Motor neuron (in vitro differentiated cells): Measurements from ENCODE around the gene IL1F10. TPM values are rescaled to one million over a fixed set of nuclear protein-coding genes. Genes with fewer than 3 reads are reported as not detected.

Source experiments
- ATAC-seq, 8 experiments: fragments of 200-7000 bp; cut with Tn5 transposase; replicated peaks in 6 of 8; 2 replicates each; pipeline ENCODE4 v1.8.0; 2021; ENCODE audit warnings: mild to moderate bottlenecking in 8 of 8, moderate library complexity in 8 of 8
- H3K27ac ChIP-seq, 2 donors: fragments of 250-450 bp; sonication (Bioruptor Pico); 2 replicates each; pipeline ENCODE4 v1.9.0; 2021; ENCODE audit warnings: antibody characterized with exemption in 2 of 2, mild to moderate bottlenecking in 2 of 2, moderate library complexity in 1 of 2
- H3K4me1 ChIP-seq, 2 donors: fragments of 250-450 bp; sonication (Bioruptor Pico); replicated peaks in 1 of 2; 2 replicates each; pipeline ENCODE4 v1.6.1; 2021; ENCODE audit warnings: antibody characterized with exemption in 2 of 2, mild to moderate bottlenecking in 2 of 2, moderate library complexity in 1 of 2
- H3K4me3 ChIP-seq, 5 donors: fragments of 250-450 bp; sonication (Bioruptor Pico); 2 replicates each; pipeline ENCODE4 v1.9.0; 2021; ENCODE audit warnings: antibody characterized with exemption in 5 of 5, mild to moderate bottlenecking in 5 of 5, moderate library complexity in 4 of 5
- WGBS, 10 experiments: fragments of 450-650 bp; shearing (Covaris generic); methylation state at CpG; one replicate each; pipeline ENCODE4 v1.0.0; 2022; 5-methylcytosine and 5-hydroxymethylcytosine counted together
- in situ Hi-C, 9 experiments: fragments of 400-800 bp; cut with MboI; loops; one replicate each; pipeline ENCODE4 v1.15.0; 2021; ENCODE audit warnings: low sequenced_read_pairs in 9 of 9, low pct_unique_long_range_greater_than_20kb in 2 of 9; ENCODE audit not compliant: unreplicated experiment in 9 of 9
- total RNA-seq, 8 experiments: library from RNA; unstranded; fragments of 300-600 nt; gene quantifications; 2 replicates each; pipeline versions ENCODE4 v1.2.3 to v1.2.4, GENCODE V29; 2022

IL1F10 gene
- total RNA-seq, 8 experiments from 2014 or later: 0.24 TPM; not detected in 7

- 0 to 100% (median 61%) methylated on average over 1 to 2 of the region's 3 CpGs; no CpG with 5 or more reads in 4 of the 10 experiments for WGBS, 10 experiments
- no peak overlapping the region for H3K4me3 ChIP-seq
- no peak for ATAC-seq
- H3K27ac ChIP-seq: no peak overlapping the region
- in situ Hi-C loops: no loop called here
- H3K4me1 ChIP-seq: no peaks in the 10 kb centered on the region
These were observed 46.0 kb downstream of the IL1F10 start for GRCh38 chr2:113113807-113114206.

- H3K4me3 ChIP-seq: no peak overlapping the region
- no peak for ATAC-seq
- H3K27ac ChIP-seq: no peak overlapping the region
- WGBS, 10 experiments: 40 to 88% (median 65%) methylated on average over 1 to 5 of the region's 6 CpGs
- in situ Hi-C loops: no loop called here
- H3K4me1 ChIP-seq: no peaks in the 10 kb centered on the region
These were observed 46.6 kb downstream of the IL1F10 start for GRCh38 chr2:113114224-113114945.

GRCh38 chr2:113114996-113115395, 47.2 kb downstream of the IL1F10 start:
- no peak for ATAC-seq
- Histone ChIP-seq H3K4me1 (no peaks in the 10 kb centered on the region), H3K4me3 (no peak overlapping the region), H3K27ac (no peak overlapping the region)
- 20 to 100% (median 85%) methylated on average over 1 to 4 of the region's 4 CpGs; no CpG with 5 or more reads in 2 of the 10 experiments for WGBS, 10 experiments
- in situ Hi-C loops: no loop called here

GRCh38 chr2:113116100-113116958, 48.6 kb downstream of the IL1F10 start:
- H3K4me3 ChIP-seq: no peak overlapping the region
- ATAC-seq: no peak
- 17 to 100% (median 76%) methylated on average over 1 to 5 of the region's 10 CpGs; no CpG with 5 or more reads in 4 of the 10 experiments for WGBS, 10 experiments
- no peak overlapping the region for H3K27ac ChIP-seq
- no peaks in the 10 kb centered on the region for H3K4me1 ChIP-seq
- in situ Hi-C loops: no loop called here

- no peak overlapping the region for H3K27ac ChIP-seq
- 0 to 100% (median 86%) methylated on average over 1 to 6 of the region's 9 CpGs; no CpG with 5 or more reads in 2 of the 10 experiments for WGBS, 10 experiments
- in situ Hi-C loops: no loop called here
- no peak overlapping the region for H3K4me3 ChIP-seq
- no peaks in the 10 kb centered on the region for H3K4me1 ChIP-seq
- peak in 2 of 8 experiments; percentile 84 to 89 for ATAC-seq
These were observed 49.9 kb downstream of the IL1F10 start for GRCh38 chr2:113117541-113118262.

GRCh38 chr2:113118263-113118657, 50.5 kb downstream of the IL1F10 start:
- Histone ChIP-seq H3K27ac (no peak overlapping the region), H3K4me1 (no peaks in the 10 kb centered on the region), H3K4me3 (no peak overlapping the region)
- WGBS, 10 experiments: 72 to 100% (median 85%) methylated on average over 1 to 2 of the region's 2 CpGs; no CpG with 5 or more reads in 2 of the 10 experiments
- in situ Hi-C loops: no loop called here
- ATAC-seq: no peak

- Histone ChIP-seq H3K27ac (no peak overlapping the region), H3K4me3 (no peak overlapping the region), H3K4me1 (no peaks in the 10 kb centered on the region)
- in situ Hi-C loops: no loop called here
- ATAC-seq: no peak
- 50 to 100% (median 80%) methylated on average over 1 to 2 of the region's 2 CpGs; no CpG with 5 or more reads in 5 of the 10 experiments for WGBS, 10 experiments
These were observed 51.3 kb downstream of the IL1F10 start for GRCh38 chr2:113119111-113119510.

GRCh38 chr2:113120861-113121260, 53.1 kb downstream of the IL1F10 start:
- 68 to 100% (median 80%) methylated on average over 1 to 3 of the region's 3 CpGs; no CpG with 5 or more reads in 1 of the 10 experiments for WGBS, 10 experiments
- Histone ChIP-seq H3K4me1 (no peaks in the 10 kb centered on the region), H3K4me3 (no peak overlapping the region), H3K27ac (no peak overlapping the region)
- no peak for ATAC-seq
- in situ Hi-C loops: no loop called here

- in situ Hi-C loops: no loop called here
- H3K27ac ChIP-seq: no peak overlapping the region
- no peak for ATAC-seq
- H3K4me1 ChIP-seq: no peaks in the 10 kb centered on the region
- H3K4me3 ChIP-seq: no peak overlapping the region
- WGBS, 10 experiments: 20 to 71% (median 47%) methylated on average over 1 to 3 of the region's 4 CpGs; no CpG with 5 or more reads in 4 of the 10 experiments
These were observed 54.6 kb downstream of the IL1F10 start for GRCh38 chr2:113122364-113122763.

GRCh38 chr2:113123726-113124125, 56.0 kb downstream of the IL1F10 start:
- in situ Hi-C loops: no loop called here
- Histone ChIP-seq H3K27ac (no peak overlapping the region), H3K4me3 (no peak overlapping the region), H3K4me1 (no peaks in the 10 kb centered on the region)
- ATAC-seq: no peak
- 43 to 100% (median 80%) methylated on average over 1 to 3 of the region's 3 CpGs; no CpG with 5 or more reads in 1 of the 10 experiments for WGBS, 10 experiments

GRCh38 chr2:113124181-113124961, 56.6 kb downstream of the IL1F10 start:
- H3K4me1 ChIP-seq: no peaks in the 10 kb centered on the region
- WGBS, 10 experiments: 34 to 80% (median 65%) methylated on average over 1 to 9 of the region's 12 CpGs; no CpG with 5 or more reads in 3 of the 10 experiments
- no peak overlapping the region for H3K27ac ChIP-seq
- in situ Hi-C loops: no loop called here
- H3K4me3 ChIP-seq: no peak overlapping the region
- ATAC-seq: peak in 6 of 8 experiments; percentile 53 to 95 (median 90)
